Parathyroid adenoma (tissue), 2 donors: ENCODE results near the gene OXT.

Experiments used
- H2AFZ ChIP-seq: fragments of 300-600 bp; sonication (generic); one replicate; pipeline ENCODE4 v1.7.0; 2017; ENCODE audit warnings: antibody characterized with exemption, mild to moderate bottlenecking
- H3K27ac ChIP-seq: fragments of 300-600 bp; sonication (generic); one replicate; pipeline ENCODE4 v1.7.0; 2017
- H3K27me3 ChIP-seq: fragments of 300-600 bp; sonication (generic); one replicate; pipeline ENCODE4 v1.7.0; 2017; ENCODE audit warnings: low read length; ENCODE audit not compliant: control insufficient read depth, insufficient read depth
- H3K36me3 ChIP-seq: fragments of 300-600 bp; sonication (generic); one replicate; pipeline ENCODE4 v1.7.0; 2017; ENCODE audit warnings: low read length; ENCODE audit not compliant: control insufficient read depth, insufficient read depth
- H3K4me1 ChIP-seq: fragments of 300-600 bp; sonication (generic); one replicate; pipeline ENCODE4 v1.7.0; 2017; ENCODE audit warnings: control low read depth
- H3K4me2 ChIP-seq: fragments of 300-600 bp; sonication (generic); one replicate; pipeline ENCODE4 v1.7.0; 2017; ENCODE audit warnings: low read length
- H3K4me3 ChIP-seq: fragments of 300-600 bp; sonication (generic); one replicate; pipeline ENCODE4 v1.7.0; 2017; ENCODE audit warnings: low read depth, low read length
- H3K79me2 ChIP-seq: fragments of 300-600 bp; sonication (generic); one replicate; pipeline ENCODE4 v1.7.0; 2017; ENCODE audit warnings: control low read depth
- H3K9ac ChIP-seq: fragments of 300-600 bp; sonication (generic); one replicate; pipeline ENCODE4 v1.7.0; 2017; ENCODE audit warnings: mild to moderate bottlenecking
- H3K9me3 ChIP-seq: fragments of 300-600 bp; sonication (generic); one replicate; pipeline ENCODE4 v1.7.0; 2017; ENCODE audit warnings: low read length; ENCODE audit not compliant: control insufficient read depth
- CTCF ChIP-seq: fragments of 300-600 bp; sonication (generic); IDR thresholded peaks from one replicate; pipeline ENCODE4 v1.7.0; 2017; ENCODE audit warnings: antibody characterized with exemption, mild to moderate bottlenecking
- donor health status: primary hyperparathyroidism.

Gene OXT

GRCh38 chr20:3085571-3086072, 14.2 kb downstream of the OXT start:
- Histone ChIP-seq H3K9ac (no peak overlapping the region), H3K27me3 (no peaks in the 10 kb centered on the region), H3K4me3 (no peak overlapping the region), H3K4me2 (no peak overlapping the region), H3K79me2 (no peaks in the 10 kb centered on the region), H3K27ac (no peak overlapping the region), H2AFZ (no peak overlapping the region), H3K4me1 (no peaks in the 10 kb centered on the region), H3K9me3 (no peaks in the 10 kb centered on the region), H3K36me3 (no peaks in the 10 kb centered on the region)
- TF ChIP-seq CTCF: no peak

GRCh38 chr20:3088031-3088430, 16.6 kb downstream of the OXT start:
- Histone ChIP-seq H3K27ac (no peak overlapping the region), H3K79me2 (no peaks in the 10 kb centered on the region), H3K9me3 (no peaks in the 10 kb centered on the region), H3K27me3 (no peaks in the 10 kb centered on the region), H3K4me2 (no peak overlapping the region), H3K9ac (no peak overlapping the region), H3K4me1 (no peaks in the 10 kb centered on the region), H3K4me3 (no peak overlapping the region), H2AFZ (no peak overlapping the region), H3K36me3 (no peaks in the 10 kb centered on the region)
- TF ChIP-seq CTCF: no peak

GRCh38 chr20:3090565-3090964, 19.1 kb downstream of the OXT start:
- H3K27me3 ChIP-seq: no peaks in the 10 kb centered on the region

GRCh38 chr20:3092611-3093379, 21.4 kb downstream of the OXT start:
- Histone ChIP-seq H3K4me2 (peak overlapping the region; percentile 15), H3K4me3 (no peak overlapping the region), H3K27ac (no peak overlapping the region), H3K27me3 (no peaks in the 10 kb centered on the region), H2AFZ (peak overlapping the region; percentile 51), H3K79me2 (no peaks in the 10 kb centered on the region), H3K4me1 (no peaks in the 10 kb centered on the region), H3K9me3 (no peaks in the 10 kb centered on the region), H3K36me3 (no peaks in the 10 kb centered on the region), H3K9ac (no peak overlapping the region)
- TF ChIP-seq CTCF: no peak

More at GRCh38 chr20:3090565-3090964, 19.1 kb downstream of the OXT start:
- no peak for TF ChIP-seq CTCF
- Histone ChIP-seq H3K36me3 (no peaks in the 10 kb centered on the region), H3K4me3 (no peak overlapping the region), H3K79me2 (no peaks in the 10 kb centered on the region), H3K4me2 (no peak overlapping the region), H2AFZ (no peak overlapping the region), H3K9ac (no peak overlapping the region), H3K4me1 (no peaks in the 10 kb centered on the region), H3K27ac (no peak overlapping the region), H3K9me3 (no peaks in the 10 kb centered on the region)
